ENCODE measurements around the gene ARHGAP15. TPM values are rescaled to one million over a fixed set of nuclear protein-coding genes. Genes with fewer than 3 reads are reported as not detected.

ARHGAP15 gene
- total RNA-seq, 1 donor from 2014 or later: 33.8 TPM

DNA sequence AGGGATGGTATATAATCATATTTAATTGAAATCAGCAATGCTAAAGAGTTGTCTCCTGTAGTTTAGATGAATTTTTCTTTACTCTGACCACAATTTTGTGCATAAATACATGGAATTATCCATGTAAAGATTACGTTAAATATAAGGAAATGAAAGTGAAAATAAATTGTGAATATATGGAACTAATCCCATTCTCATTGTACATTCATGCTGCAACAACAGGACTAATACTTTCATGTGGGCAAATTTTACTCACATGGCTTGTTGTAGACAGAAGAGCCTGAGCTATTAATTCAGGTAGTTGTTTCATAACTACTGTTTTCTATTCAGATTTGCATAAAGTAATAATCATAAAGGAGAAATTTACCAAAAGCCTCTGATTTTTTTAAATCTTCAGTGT is 357.8 kb downstream of the ARHGAP15 start:
- no peak for DNase-seq

DNA sequence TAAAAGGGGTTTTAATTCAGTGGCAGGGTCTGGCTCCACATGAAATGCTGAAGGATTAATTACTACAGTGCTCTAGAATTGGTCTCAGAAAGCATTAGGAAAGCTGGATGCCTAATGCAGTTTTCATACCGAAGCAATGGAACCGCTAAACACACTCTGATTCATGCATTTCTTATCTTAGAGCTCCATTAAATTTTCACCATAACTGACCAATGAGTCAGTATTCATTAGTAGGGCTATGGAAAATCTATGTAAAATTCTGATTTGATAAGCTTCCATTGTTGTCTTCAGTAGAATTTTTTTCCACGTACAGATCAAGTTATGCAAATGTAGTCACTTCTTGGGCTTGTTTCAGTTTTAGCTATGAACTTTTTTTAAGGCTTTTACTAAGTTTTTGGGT is 359.9 kb downstream of the ARHGAP15 start:
- no peak for DNase-seq

DNA sequence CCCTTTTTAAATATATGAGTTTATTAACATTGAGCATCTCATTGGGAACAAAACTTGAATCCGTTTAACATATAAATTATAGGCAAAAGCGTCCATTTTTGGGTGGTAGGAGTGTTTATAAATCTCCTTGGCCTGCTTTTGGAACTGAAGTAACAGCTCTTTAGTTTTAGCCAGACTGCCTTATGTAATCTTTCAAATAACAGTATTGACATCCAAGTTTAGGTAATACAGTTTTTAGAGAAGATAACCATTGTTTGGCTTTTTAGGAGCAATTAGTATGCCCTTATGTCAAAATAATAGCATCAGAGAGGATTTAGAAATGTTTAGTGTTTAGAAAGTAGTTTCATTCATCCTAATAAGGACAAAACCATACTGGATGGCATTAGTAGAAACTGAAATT is 361.9 kb downstream of the ARHGAP15 start:
- no peak for DNase-seq

DNA sequence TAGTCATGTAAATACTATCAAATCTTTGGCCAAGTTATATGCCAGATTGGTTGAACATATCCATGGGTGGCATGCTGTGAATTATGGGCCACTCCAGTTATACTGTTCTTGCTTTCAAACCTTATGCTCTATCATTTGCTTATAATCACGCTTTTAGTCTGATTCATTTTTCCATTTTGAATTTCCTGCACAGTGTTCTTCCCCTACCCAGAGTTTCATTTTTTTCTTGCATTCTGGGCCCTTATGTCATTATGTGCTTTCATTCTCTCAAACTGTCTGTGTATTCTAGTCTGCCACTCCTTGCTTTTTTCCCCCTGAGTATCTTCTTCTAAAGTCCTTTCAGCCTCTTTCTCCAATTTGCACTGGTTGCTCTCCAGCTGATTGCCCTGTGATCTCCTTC is 364.1 kb downstream of the ARHGAP15 start:
- DNase-seq: no peak

DNA sequence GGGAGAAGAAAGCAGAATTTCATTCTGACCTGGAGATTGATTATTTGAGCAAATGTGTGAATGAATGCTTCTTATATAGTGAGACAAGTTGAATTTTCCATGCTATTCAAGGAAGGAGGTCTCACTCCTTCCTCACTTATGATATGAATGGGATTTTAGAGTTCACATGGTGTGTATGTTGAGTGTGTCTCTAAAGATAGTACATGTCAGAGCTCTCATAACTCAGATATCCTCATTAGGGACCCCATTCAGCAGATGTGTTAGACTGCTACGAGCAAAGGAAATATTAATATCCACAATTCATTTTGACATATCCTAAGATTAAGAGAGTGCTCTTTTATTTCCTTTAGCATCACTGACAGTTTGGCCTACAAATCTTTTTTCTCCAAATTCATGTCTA is 368.5 kb downstream of the ARHGAP15 start:
- DNase-seq: no peak

- no peak for DNase-seq
These were observed 369.3 kb downstream of the ARHGAP15 start for GRCh38 chr2:143498496-143498895.

DNA sequence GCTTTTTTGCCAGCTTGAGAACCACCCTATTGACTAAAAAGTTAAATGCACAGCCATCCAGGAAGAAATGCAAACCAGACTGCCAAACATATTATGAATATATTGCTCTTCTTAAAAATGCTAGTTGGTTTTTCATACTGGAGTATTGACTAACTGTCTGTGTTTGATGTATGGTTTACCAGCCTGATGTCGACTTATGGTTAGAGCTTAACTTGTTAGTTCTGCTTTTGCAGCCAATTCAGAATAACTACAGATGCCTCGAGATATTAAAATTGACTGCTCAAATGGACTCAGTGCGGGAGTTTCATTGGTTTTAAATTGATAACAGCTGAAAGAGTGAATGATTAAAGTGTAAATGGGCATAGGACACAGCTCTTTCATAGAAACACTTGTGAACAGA is 369.8 kb downstream of the ARHGAP15 start:
- no peak for DNase-seq

DNA sequence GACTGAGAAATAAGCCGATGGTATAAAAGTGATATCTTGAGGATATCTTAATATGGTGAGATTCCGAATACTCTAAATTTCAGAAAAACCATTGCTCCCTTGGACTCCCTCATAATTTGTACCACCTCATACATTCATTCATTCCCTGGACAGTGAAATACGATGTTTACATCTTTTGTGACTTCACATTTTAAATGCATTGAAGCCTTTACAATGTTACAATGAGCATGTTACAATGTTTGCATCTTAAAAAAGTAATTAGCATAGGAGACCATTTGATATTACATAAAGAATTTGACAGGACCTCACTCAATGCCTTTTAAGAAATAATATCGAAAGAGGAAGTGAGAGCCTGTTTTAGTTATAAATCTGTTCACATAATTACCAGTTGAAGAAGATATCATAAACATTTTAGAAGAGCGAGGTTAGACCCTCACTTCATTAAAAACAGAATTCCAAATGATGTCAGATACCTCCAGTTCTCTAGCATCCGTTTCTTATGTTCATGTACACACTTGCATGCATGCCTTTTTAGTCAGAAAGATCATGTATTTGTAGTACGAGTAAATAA is 372.0 kb downstream of the ARHGAP15 start:
- no peak for DNase-seq

- no peak for DNase-seq
These were observed 374.1 kb downstream of the ARHGAP15 start for GRCh38 chr2:143503280-143503679.

DNA sequence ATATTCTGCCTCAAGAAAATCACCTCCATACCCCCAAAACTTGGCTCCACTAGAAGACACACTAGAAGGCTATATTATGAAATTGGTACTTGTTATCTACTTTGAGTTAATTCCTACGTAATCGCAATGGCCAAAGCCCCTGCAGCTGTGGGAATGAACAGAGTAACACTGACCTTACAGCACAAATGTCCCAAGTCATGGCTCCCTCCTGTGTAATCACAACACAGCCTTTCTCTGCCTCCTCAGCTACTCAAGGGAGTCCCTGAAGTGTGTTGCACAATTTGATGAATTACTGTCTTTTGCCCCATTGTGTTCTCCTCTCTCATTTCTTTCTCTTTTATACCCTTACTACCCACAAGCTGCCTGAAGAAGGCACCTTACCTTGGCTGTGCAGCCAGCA is 375.2 kb downstream of the ARHGAP15 start:
- no peak for DNase-seq

DNA sequence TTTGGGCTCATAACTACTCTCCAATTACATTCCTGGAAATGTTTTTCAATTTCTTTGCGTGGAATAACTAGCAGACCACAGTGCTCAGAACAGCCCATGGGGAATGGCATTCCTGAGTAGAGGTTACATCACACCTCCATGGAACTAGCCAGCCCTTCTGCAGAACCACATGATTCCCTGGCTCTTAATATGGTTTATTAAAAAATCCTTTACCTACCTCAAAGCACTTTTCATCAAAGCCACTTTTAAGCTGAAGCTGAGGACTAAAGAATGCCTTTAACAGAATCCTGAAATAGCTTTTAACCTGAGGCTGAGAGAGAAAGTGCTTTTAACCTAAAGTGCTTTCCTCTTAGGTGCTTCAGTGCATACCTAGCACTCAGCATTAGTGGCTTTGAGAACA is 376.3 kb downstream of the ARHGAP15 start:
- DNase-seq: no peak

DNA sequence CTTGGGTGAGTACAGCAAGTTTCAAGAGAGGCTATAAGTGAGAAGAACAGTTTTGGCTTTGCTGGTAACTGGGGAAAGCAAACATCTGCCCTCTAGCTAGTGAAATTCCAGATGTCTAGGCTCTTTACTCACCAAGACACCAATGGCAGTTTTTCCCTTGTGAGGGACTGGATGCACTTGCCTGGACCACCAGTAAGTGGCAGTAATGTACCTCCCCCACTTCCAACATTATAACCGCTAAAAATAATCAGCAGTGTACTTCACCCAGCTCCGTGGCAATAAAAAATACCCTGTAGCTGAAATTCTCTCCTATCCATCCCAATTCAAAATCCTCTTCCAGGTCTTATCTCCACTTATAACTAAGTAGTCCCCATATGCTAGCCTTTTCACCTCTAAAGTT is 383.9 kb downstream of the ARHGAP15 start:
- peak; percentile 66 for DNase-seq

GRCh38 chr2:143514413-143514812 is 385.2 kb downstream of the ARHGAP15 start:
- no peak for DNase-seq

DNA sequence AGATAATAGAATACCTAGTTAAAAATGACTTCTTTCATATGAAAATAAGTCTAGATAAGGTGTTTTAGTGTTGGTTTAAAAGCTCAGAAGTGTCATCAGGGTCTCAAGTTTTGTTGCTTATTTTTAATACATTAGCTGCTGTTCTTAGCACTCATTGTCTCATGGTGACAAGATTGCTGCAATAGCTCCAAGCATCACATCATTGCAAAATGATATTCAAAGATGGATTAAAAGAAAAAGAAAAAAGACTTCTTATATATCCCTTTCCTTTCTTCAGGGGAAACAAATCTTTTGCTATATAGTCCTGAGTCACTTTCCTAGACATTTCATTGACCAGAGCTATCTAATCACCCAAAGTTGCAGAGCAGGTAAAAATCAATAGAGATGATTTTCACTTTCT is 386.1 kb downstream of the ARHGAP15 start:
- DNase-seq: no peak

DNA sequence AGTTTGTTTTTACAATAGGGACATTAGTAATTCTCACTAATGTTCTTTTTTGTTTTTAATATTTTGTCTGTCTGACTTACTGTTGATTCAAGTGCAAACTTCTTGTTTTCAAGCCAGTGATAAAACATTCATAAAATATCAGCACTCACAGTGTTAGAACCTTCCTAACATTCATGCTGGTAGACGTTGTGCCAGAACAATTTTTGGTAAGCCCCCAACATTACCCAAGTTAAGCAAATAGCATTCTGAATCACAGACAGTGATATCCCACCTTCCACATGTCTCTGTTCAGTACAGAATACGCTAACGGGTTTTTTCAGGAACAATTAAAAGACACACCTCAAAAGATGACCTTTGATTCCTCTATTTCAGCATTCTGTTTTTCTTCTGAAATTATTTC is 390.3 kb downstream of the ARHGAP15 start:
- no peak for DNase-seq

DNA sequence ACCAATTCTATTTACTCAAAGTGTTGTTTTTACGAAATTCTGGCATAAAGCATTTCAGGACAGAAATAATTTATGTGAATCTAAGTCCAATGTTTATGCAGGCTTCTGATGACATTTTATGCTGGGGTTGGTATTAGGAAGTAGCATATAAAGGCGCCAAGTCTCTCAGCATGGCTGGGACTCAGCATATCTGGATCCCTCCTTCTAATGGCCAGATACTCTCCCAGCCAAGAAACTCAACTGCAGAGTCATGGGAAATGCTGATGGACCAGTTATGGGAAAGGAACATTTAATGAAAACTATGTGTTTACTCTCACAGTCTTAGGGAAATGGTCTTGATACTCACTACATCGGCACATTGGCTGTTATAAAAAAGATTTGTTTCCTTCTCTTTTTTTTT is 392.2 kb downstream of the ARHGAP15 start:
- no peak for DNase-seq

DNA sequence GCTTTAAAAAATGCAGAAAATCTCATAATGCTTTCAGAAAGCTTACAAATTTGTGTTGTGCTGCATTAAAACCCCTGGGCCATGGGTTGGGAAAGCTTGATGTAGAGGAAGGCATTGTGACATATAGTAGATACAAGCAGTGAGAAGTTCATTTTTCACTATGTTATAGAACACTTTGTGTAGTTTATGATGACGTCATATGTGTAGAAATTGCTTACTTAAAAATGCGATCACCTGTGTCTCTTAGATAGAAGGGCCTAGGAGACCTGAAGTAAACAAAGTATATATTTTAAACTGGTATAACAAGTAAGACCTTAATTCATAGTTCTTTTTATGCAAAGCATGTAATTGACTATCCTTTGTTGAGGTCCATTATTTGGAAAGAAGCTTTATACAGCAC is 393.5 kb downstream of the ARHGAP15 start:
- DNase-seq: no peak

DNA sequence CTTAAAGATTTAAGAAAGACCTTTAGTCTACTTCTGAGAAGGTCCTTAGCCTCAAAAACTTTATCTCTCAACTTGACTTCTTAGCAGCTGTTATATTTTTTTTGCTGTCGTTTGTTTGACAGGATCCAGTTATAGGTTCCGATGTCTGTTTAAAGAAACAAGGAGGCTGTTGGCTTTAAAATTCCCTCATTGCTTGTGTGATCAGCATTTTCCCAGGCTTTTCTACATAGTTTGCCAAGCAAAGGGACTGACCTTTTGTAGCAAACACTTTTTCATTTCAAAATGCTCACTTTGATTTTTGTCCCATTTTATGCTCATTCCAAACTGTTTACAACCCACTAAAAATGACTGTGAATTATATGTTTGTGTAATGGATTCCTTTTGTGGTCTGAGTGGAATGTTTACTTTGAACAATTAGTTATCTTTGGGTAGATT is 394.9 kb downstream of the ARHGAP15 start:
- peak; percentile 43 for DNase-seq

GRCh38 chr2:143524559-143525401 is 395.6 kb downstream of the ARHGAP15 start:
- DNase-seq: peak; percentile 54

- DNase-seq: no peak
These were observed 396.2 kb downstream of the ARHGAP15 start for GRCh38 chr2:143525402-143525860.

DNA sequence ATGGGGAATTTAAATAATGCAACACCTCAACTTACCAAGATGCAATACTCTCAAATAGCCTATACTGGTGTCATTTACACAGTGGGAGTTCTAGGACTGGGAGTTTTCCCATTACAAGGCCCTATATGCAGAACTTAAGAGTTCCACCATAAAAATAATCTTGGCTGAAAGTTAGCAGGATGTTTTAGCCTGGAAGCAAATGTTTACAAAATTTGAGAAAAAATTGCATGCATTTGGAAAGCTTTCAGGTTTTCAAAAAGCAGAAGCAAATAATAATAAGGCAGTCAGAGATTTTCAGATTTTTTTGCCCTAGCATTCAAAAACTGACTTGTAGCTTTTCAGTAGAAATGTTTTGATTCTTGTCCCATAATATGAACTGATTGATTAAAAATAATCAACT is 397.3 kb downstream of the ARHGAP15 start:
- no peak for DNase-seq

GRCh38 chr2:143528021-143528420 is 398.8 kb downstream of the ARHGAP15 start:
- DNase-seq: peak; percentile 11

GRCh38 chr2:143529118-143529720 is 400.0 kb downstream of the ARHGAP15 start:
- DNase-seq: no peak

- no peak for DNase-seq
These were observed 401.5 kb downstream of the ARHGAP15 start for GRCh38 chr2:143530758-143531157.
